ENCODE measurements around the gene PLPPR1.

GRCh38 chr9:101119206-101119819, 90.8 kb downstream of the PLPPR1 start:
- peak in 1 of 2 donors; percentile 45 for TF ChIP-seq CTCF (IDR thresholded peaks at IDR 0.05)
- no peak for TF ChIP-seq POLR2AphosphoS5 (IDR thresholded peaks at IDR 0.05)
- TF ChIP-seq POLR2A (IDR thresholded peaks at IDR 0.05): no peak
